ENCODE measurements around the gene TSPAN13. TPM values are rescaled to one million over a fixed set of nuclear protein-coding genes. Genes with fewer than 3 reads are reported as not detected.

The TSPAN13 gene
- total RNA-seq, 1 experiment from 2014 or later, result 80.8 TPM

GRCh38 chr7:16745645-16746044 is 7.9 kb upstream of the TSPAN13 start:
- ChIA-PET POLR2A (no interaction called here), CTCF (no interaction called here)
- Histone ChIP-seq H3K27ac (ENCODE audit: low read length) (no peak overlapping the region), H3K4me1 (ENCODE audit: control insufficient read depth, insufficient read depth, low read length) (peaks cover 11% of the 10 kb centered on the region), H3K27me3 (ENCODE audit: control insufficient read depth, insufficient read depth, low read length) (no peaks in the 10 kb centered on the region), H3K4me3 (ENCODE audit: low read depth in 2 of 2, low read length in 2 of 2) (no peak overlapping the region), H3K36me3 (ENCODE audit: control insufficient read depth, insufficient read depth, low read length) (no peaks in the 10 kb centered on the region), H3K9me3 (ENCODE audit: control insufficient read depth, insufficient read depth, low read depth, low read length) (no peaks in the 10 kb centered on the region)
- no peak for ATAC-seq
- in situ Hi-C loops (cut with HindIII; ENCODE audit: low pct_unique_long_range_greater_than_20kb, low sequenced_read_pairs), result no loop called here
- no TSS peak for BruUV-seq (replicated peaks)
- TF ChIP-seq CTCF (IDR thresholded peaks at IDR 0.05), result no peak
- TF ChIP-seq POLR2AphosphoS5 (IDR thresholded peaks at IDR 0.05; ENCODE audit: low read depth, low read length), result no peak
- no peak for TF ChIP-seq TCF7L2 (IDR thresholded peaks at IDR 0.05; ENCODE audit: low read depth, low read length)
- no peak for TF ChIP-seq SIN3A (IDR thresholded peaks at IDR 0.05; ENCODE audit: borderline replicate concordance, insufficient read depth, low read depth, low read length)
- TF ChIP-seq, protein P1, sequence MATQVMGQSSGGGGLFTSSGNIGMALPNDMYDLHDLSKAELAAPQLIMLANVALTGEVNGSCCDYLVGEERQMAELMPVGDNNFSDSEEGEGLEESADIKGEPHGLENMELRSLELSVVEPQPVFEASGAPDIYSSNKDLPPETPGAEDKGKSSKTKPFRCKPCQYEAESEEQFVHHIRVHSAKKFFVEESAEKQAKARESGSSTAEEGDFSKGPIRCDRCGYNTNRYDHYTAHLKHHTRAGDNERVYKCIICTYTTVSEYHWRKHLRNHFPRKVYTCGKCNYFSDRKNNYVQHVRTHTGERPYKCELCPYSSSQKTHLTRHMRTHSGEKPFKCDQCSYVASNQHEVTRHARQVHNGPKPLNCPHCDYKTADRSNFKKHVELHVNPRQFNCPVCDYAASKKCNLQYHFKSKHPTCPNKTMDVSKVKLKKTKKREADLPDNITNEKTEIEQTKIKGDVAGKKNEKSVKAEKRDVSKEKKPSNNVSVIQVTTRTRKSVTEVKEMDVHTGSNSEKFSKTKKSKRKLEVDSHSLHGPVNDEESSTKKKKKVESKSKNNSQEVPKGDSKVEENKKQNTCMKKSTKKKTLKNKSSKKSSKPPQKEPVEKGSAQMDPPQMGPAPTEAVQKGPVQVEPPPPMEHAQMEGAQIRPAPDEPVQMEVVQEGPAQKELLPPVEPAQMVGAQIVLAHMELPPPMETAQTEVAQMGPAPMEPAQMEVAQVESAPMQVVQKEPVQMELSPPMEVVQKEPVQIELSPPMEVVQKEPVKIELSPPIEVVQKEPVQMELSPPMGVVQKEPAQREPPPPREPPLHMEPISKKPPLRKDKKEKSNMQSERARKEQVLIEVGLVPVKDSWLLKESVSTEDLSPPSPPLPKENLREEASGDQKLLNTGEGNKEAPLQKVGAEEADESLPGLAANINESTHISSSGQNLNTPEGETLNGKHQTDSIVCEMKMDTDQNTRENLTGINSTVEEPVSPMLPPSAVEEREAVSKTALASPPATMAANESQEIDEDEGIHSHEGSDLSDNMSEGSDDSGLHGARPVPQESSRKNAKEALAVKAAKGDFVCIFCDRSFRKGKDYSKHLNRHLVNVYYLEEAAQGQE (IDR thresholded peaks at IDR 0.05; ENCODE audit: insufficient read depth in 1 of 2, low read depth in 2 of 2, low read length in 1 of 2), result no peak
- intact Hi-C loops (cut with micrococcal nuclease; ENCODE audit: unreplicated experiment), result no loop called here
- no peak for DNase-seq (ENCODE audit: low read depth, low spot score)

DNA sequence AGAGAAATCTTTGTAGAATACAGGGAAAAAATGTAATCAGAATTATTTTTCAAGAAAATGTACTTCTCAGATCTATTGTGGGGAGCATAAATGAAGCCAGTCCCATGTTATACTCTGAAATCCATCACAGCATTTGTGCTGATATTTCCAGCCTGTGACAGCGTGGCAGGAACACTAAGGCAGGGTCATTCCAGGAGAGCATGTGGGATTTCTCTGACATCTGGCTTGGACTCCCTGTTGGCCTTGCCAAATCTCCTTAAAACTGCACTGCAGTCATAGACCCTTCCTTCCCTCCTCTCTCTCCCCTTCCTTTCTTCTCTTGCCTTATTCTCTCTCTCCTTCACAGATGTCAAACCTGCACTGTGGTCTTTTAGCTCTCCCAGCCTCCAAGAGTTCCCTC is 6.5 kb upstream of the TSPAN13 start:
- ChIA-PET POLR2A (no interaction called here), CTCF (no interaction called here)
- DNase-seq (ENCODE audit: low read depth, low spot score), result no peak
- Histone ChIP-seq H3K4me3 (ENCODE audit: low read depth in 2 of 2, low read length in 2 of 2) (no peak overlapping the region), H3K9me3 (ENCODE audit: control insufficient read depth, insufficient read depth, low read depth, low read length) (no peaks in the 10 kb centered on the region), H3K27me3 (ENCODE audit: control insufficient read depth, insufficient read depth, low read length) (no peaks in the 10 kb centered on the region), H3K4me1 (ENCODE audit: control insufficient read depth, insufficient read depth, low read length) (peaks cover 11% of the 10 kb centered on the region), H3K36me3 (ENCODE audit: control insufficient read depth, insufficient read depth, low read length) (no peaks in the 10 kb centered on the region), H3K27ac (ENCODE audit: low read length) (no peak overlapping the region)
- BruUV-seq (replicated peaks), result no TSS peak
- no peak for ATAC-seq
- in situ Hi-C loops (cut with HindIII; ENCODE audit: low pct_unique_long_range_greater_than_20kb, low sequenced_read_pairs), result no loop called here
- TF ChIP-seq CTCF (IDR thresholded peaks at IDR 0.05) (no peak), POLR2AphosphoS5 (IDR thresholded peaks at IDR 0.05; ENCODE audit: low read depth, low read length) (no peak), SIN3A (IDR thresholded peaks at IDR 0.05; ENCODE audit: borderline replicate concordance, insufficient read depth, low read depth, low read length) (no peak), TCF7L2 (IDR thresholded peaks at IDR 0.05; ENCODE audit: low read depth, low read length) (no peak)
- TF ChIP-seq, protein P1 (IDR thresholded peaks at IDR 0.05; ENCODE audit: insufficient read depth in 1 of 2, low read depth in 2 of 2, low read length in 1 of 2), result no peak
- intact Hi-C loops (cut with micrococcal nuclease; ENCODE audit: unreplicated experiment), result no loop called here
